H1 (cell line): ENCODE data around the gene HOXC11. TPM values are rescaled to one million over a fixed set of nuclear protein-coding genes. Genes with fewer than 3 reads are reported as not detected.

Experiments
- CTCF ChIA-PET: fragments of 300-600 bp; sonication (Branson Sonifier 250); formaldehyde crosslinking; loops from one replicate; lab custom pipeline; 2021; ENCODE audit not compliant: partially characterized antibody; lab: Charles Lee
- POLR2A ChIA-PET: fragments of 300-600 bp; sonication (Branson Sonifier 250); formaldehyde crosslinking; loops from one replicate; lab custom pipeline; 2021; ENCODE audit warnings: inconsistent platforms; ENCODE audit not compliant: partially characterized antibody; lab: Charles Lee
- DNase-seq, 2 experiments: peaks; one replicate each; pipeline versions ENCODE4 v3.0.0 to v3.0.0-alpha.2; 2010 to 2022; ENCODE audit warnings: low spot score in 2 of 2, low read depth in 1 of 2, mixed read lengths in 1 of 2
- FAIRE-seq: peaks from 2 replicates; lab custom pipeline; 2011; peaks lifted over from hg19 to GRCh38; lab: Jason Lieb, UNC
- H2AFZ ChIP-seq: 2 replicates; pipeline ENCODE4 v1.8.1; 2012; ENCODE audit warnings: low read length, inconsistent platforms
- H2AK5ac ChIP-seq: 2 replicates; pipeline ENCODE4 v1.6.1; 2013; ENCODE audit warnings: low read depth, low read length
- H2BK120ac ChIP-seq: replicated peaks from 2 replicates; pipeline ENCODE3; 2013; ENCODE audit warnings: low read depth, low read length, inconsistent platforms
- H2BK12ac ChIP-seq: 2 replicates; pipeline ENCODE4 v1.6.1; 2013; ENCODE audit warnings: low read depth, low read length
- H2BK15ac ChIP-seq: 2 replicates; pipeline ENCODE4 v1.6.1; 2013; ENCODE audit warnings: low read length
- H2BK20ac ChIP-seq: 2 replicates; pipeline ENCODE4 v1.6.1; 2013; ENCODE audit warnings: low read length
- H2BK5ac ChIP-seq: 2 replicates; pipeline ENCODE4 v1.6.1; 2013; ENCODE audit warnings: low read depth, low read length
- H3K14ac ChIP-seq: 2 replicates; pipeline ENCODE4 v1.6.1; 2013; ENCODE audit warnings: inconsistent platforms; ENCODE audit not compliant: insufficient read length
- H3K18ac ChIP-seq: 2 replicates; pipeline ENCODE4 v1.6.1; 2013; ENCODE audit warnings: low read length; ENCODE audit errors: extremely low read depth
- H3K23ac ChIP-seq: 2 replicates; pipeline ENCODE4 v1.6.1; 2013; ENCODE audit warnings: inconsistent platforms; ENCODE audit not compliant: insufficient read length
- H3K23me2 ChIP-seq: 2 replicates; pipeline ENCODE4 v1.6.1; 2013; ENCODE audit warnings: low read depth, low read length
- H3K27ac ChIP-seq: 2 replicates; pipeline ENCODE4 v1.6.1; 2011; ENCODE audit warnings: low read depth, low read length, inconsistent platforms
- H3K27me3 ChIP-seq, 4 experiments: replicated peaks in 1 of 4; 1 replicate in 1 of 4; 2 replicates in 3 of 4; pipeline versions ENCODE4 v1.6.1 to v1.8.1; 2011 to 2013; ENCODE audit warnings: low read length in 3 of 4, mild to moderate bottlenecking in 3 of 4, inconsistent platforms in 2 of 4, mixed read lengths in 2 of 4, moderate library complexity in 1 of 4; ENCODE audit not compliant: control insufficient read depth in 3 of 4, insufficient read depth in 3 of 4; ENCODE audit errors: extremely low read depth in 1 of 4
- H3K36me3 ChIP-seq, 4 experiments: 2 replicates each; pipeline versions ENCODE4 v1.6.1 to v1.8.1; 2011 to 2013; ENCODE audit warnings: mild to moderate bottlenecking in 4 of 4, low read length in 3 of 4, moderate library complexity in 2 of 4, control low read depth in 1 of 4, inconsistent platforms in 1 of 4; ENCODE audit not compliant: insufficient read depth in 4 of 4, control insufficient read depth in 2 of 4
- H3K4ac ChIP-seq: replicated peaks from 2 replicates; pipeline ENCODE3; 2013; ENCODE audit warnings: low read length, low read depth, mixed read lengths, inconsistent platforms; ENCODE audit not compliant: insufficient read length
- H3K4me1 ChIP-seq, 4 experiments: replicated peaks in 1 of 4; 1 replicate in 1 of 4; 2 replicates in 3 of 4; pipeline versions ENCODE4 v1.6.1 to v1.8.1; 2011 to 2013; ENCODE audit warnings: low read length in 3 of 4, inconsistent platforms in 2 of 4, mixed read lengths in 1 of 4; ENCODE audit not compliant: insufficient read depth in 4 of 4, control insufficient read depth in 3 of 4
- H3K4me2 ChIP-seq, 2 experiments: 2 replicates each; pipeline versions ENCODE4 v1.6.1 to v1.8.1; 2011 to 2013; ENCODE audit warnings: low read depth in 2 of 2, low read length in 2 of 2, control low read depth in 1 of 2, inconsistent platforms in 1 of 2, mild to moderate bottlenecking in 1 of 2; ENCODE audit not compliant: insufficient read depth in 1 of 2
- H3K4me3 ChIP-seq, 4 experiments: fragments of 200-600, 300-600 bp in 1 of 4; sonication (generic), shearing (Covaris generic), sonication (Bioruptor Twin) in 1 of 4; 2 replicates each; pipeline versions ENCODE4 v1.5.1 to v1.8.1; 2011 to 2016; ENCODE audit warnings: low read length in 4 of 4, low read depth in 3 of 4, control low read depth in 2 of 4, inconsistent platforms in 2 of 4, mild to moderate bottlenecking in 2 of 4, mixed read lengths in 1 of 4, moderate library complexity in 1 of 4; ENCODE audit not compliant: insufficient read depth in 2 of 4; ENCODE audit errors: extremely low read depth in 1 of 4
- H3K56ac ChIP-seq: replicated peaks from 2 replicates; pipeline ENCODE3; 2013; ENCODE audit warnings: low read depth, mild to moderate bottlenecking, mixed read lengths, low read length, inconsistent platforms; ENCODE audit not compliant: insufficient read length
- H3K79me1 ChIP-seq: 2 replicates; pipeline ENCODE4 v1.6.1; 2013; ENCODE audit warnings: low read depth, low read length, control low read depth
- H3K79me2 ChIP-seq, 2 experiments: 2 replicates each; pipeline versions ENCODE4 v1.6.1 to v1.8.1; 2012 to 2013; ENCODE audit warnings: low read length in 2 of 2, mild to moderate bottlenecking in 2 of 2, inconsistent platforms in 1 of 2; ENCODE audit not compliant: insufficient read depth in 2 of 2, control insufficient read depth in 1 of 2
- H3K9ac ChIP-seq, 4 experiments: replicated peaks in 1 of 4; 1 replicate in 1 of 4; 2 replicates in 3 of 4; pipeline versions ENCODE4 v1.6.1 to v1.8.1; 2011 to 2013; ENCODE audit warnings: low read depth in 3 of 4, low read length in 3 of 4, control low read depth in 2 of 4, mild to moderate bottlenecking in 2 of 4, moderate library complexity in 2 of 4, inconsistent platforms in 1 of 4; ENCODE audit errors: extremely low read depth in 1 of 4
- H3K9me3 ChIP-seq, 2 experiments: 2 replicates each; pipeline versions ENCODE4 v1.6.1 to v1.8.1; 2012 to 2013; ENCODE audit warnings: mild to moderate bottlenecking in 2 of 2, moderate library complexity in 2 of 2, control low read depth in 1 of 2, inconsistent platforms in 1 of 2, low read depth in 1 of 2, low read length in 1 of 2, mixed read lengths in 1 of 2; ENCODE audit not compliant: insufficient read depth in 2 of 2
- H4K20me1 ChIP-seq, 2 experiments: replicated peaks in 1 of 2; 2 replicates each; pipeline versions ENCODE3 to v1.8.1; 2011 to 2013; ENCODE audit warnings: inconsistent platforms in 2 of 2, low read length in 2 of 2, mild to moderate bottlenecking in 1 of 2; ENCODE audit not compliant: insufficient read depth in 2 of 2, control insufficient read depth in 1 of 2
- H4K5ac ChIP-seq: 2 replicates; pipeline ENCODE4 v1.6.1; 2013; ENCODE audit warnings: low read length, low read depth, mixed read lengths, inconsistent platforms; ENCODE audit not compliant: insufficient read length
- H4K8ac ChIP-seq: 2 replicates; pipeline ENCODE4 v1.8.0; 2013; ENCODE audit warnings: mild to moderate bottlenecking, moderate library complexity, low read length, inconsistent platforms; ENCODE audit not compliant: insufficient read depth; ENCODE audit errors: extremely low read depth
- H4K91ac ChIP-seq: replicated peaks from 2 replicates; pipeline ENCODE3; 2013; ENCODE audit warnings: low read length, mixed read lengths, inconsistent platforms; ENCODE audit not compliant: insufficient read length
- CBX8 ChIP-seq: fragments of 300-800, 300-1000 bp; sonication (generic); IDR thresholded peaks from 2 replicates; pipeline ENCODE4 v1.7.1; 2016; ENCODE audit warnings: low read depth, low read length, borderline replicate concordance
- CHD2 ChIP-seq: IDR thresholded peaks from 2 replicates; pipeline ENCODE4 v1.6.1; 2012; ENCODE audit warnings: low read length, improper control_type of control experiment
- CTBP2 ChIP-seq: IDR thresholded peaks from 2 replicates; pipeline ENCODE4 v1.7.0; 2011; ENCODE audit warnings: borderline replicate concordance, mild to moderate bottlenecking, moderate library complexity, mixed read lengths, low read length; ENCODE audit not compliant: insufficient read depth, insufficient read length
- EZH2 ChIP-seq: fragments of 200-600 bp; sonication (generic); IDR thresholded peaks from 2 replicates; pipeline ENCODE4 v1.7.1; 2012; ENCODE audit warnings: low read depth, mild to moderate bottlenecking, moderate library complexity, low read length, inconsistent platforms; ENCODE audit not compliant: severe bottlenecking
- RNF2 ChIP-seq: fragments of 200-900, 300-1000 bp; sonication (generic); IDR thresholded peaks from 2 replicates; pipeline ENCODE4 v1.7.1; 2016; ENCODE audit warnings: borderline replicate concordance, low read depth, mild to moderate bottlenecking, antibody characterized with exemption, low read length; ENCODE audit not compliant: poor library complexity, severe bottlenecking; ENCODE audit errors: missing control alignments
- SUZ12 ChIP-seq: fragments of 200-600 bp; sonication (generic); IDR thresholded peaks from 2 replicates; pipeline ENCODE4 v1.6.1; 2012; ENCODE audit warnings: mild to moderate bottlenecking, inconsistent platforms, low read length, moderate library complexity, mixed read lengths
- WGBS, 2 experiments: shearing (Covaris generic) in 1 of 2; methylation state at CpG; one replicate each; pipeline versions ENCODE4 v1.1.6 to v1.1.7; 2013 to 2015; ENCODE audit warnings: low lambda C conversion rate in 2 of 2, mixed read lengths in 2 of 2, inconsistent platforms in 1 of 2, low coverage in 1 of 2, missing lambda C conversion rate in 1 of 2; ENCODE audit not compliant: insufficient replicate concordance in 2 of 2, insufficient coverage in 1 of 2, insufficient read length in 1 of 2; ENCODE audit errors: extremely low coverage in 1 of 2, missing lambda C conversion rate in 1 of 2; 5-methylcytosine and 5-hydroxymethylcytosine counted together
- polyA plus RNA-seq, 7 experiments: library from polyadenylated mRNA; depleted of rRNA in 3 of 7; stranded (reverse) in 5 of 7; unstranded in 2 of 7; fragments of >200 nt in 5 of 7; fragments of 200-250 nt in 2 of 7; gene quantifications; 1 replicate in 5 of 7; 2 replicates in 1 of 7; 4 replicates in 1 of 7; pipeline versions ENCODE4 v1.2.1 to v1.2.3, GENCODE V29; 2011 to 2013; ENCODE audit warnings: missing spikeins in 2 of 7, mixed read lengths in 2 of 7
- total RNA-seq: library from RNA; stranded (reverse); fragmentation: NEBNext Ultra II Directional; extraction: Animal tissue kit (Norgen Biotek cat#: 25700); gene quantifications from 2 replicates; pipeline ENCODE4 v1.2.1, GENCODE V29; 2021

Gene HOXC11
- total and polyA plus RNA-seq, 2 of the 8 experiments (the other 6 are each of a cell fraction or from before 2014, with no cell fraction given), result not detected

GRCh38 chr12:54015018-54015931, 42.3 kb downstream of the HOXC11 start:
- Histone ChIP-seq H3K79me2 (no peaks in the 10 kb centered on the region), H3K23me2 (peaks cover 3% of the 10 kb centered on the region; the same call in 1 of the 2 replicates), H3K14ac (no peak overlapping the region), H2BK15ac (no peak overlapping the region), H4K20me1 (peaks cover 4 to 41% of the 10 kb centered on the region in 2 experiments), H3K18ac (no peak overlapping the region), H3K27ac (no peak overlapping the region), H4K5ac (no peak overlapping the region), H2BK20ac (no peak overlapping the region), H4K8ac (no peak overlapping the region), H3K9ac (no peak overlapping the region), H2BK5ac (no peak overlapping the region), H4K91ac (no peak overlapping the region), H3K4me3 (no peak overlapping the region), H3K4me1 (peaks cover 0 to 12% (median 3%) of the 10 kb centered on the region in 4 experiments; a peak in 5 of 7 replicates), H3K4ac (no peak overlapping the region), H2AFZ (no peak overlapping the region), H3K27me3 (peaks cover 92 to 100% (median 99%) of the 10 kb centered on the region in 4 experiments), H2AK5ac (no peak overlapping the region), H3K56ac (no peak overlapping the region), H3K36me3 (no peaks in the 10 kb centered on the region; a peak in 1 of 8 replicates), H3K79me1 (no peaks in the 10 kb centered on the region), H3K9me3 (no peaks in the 10 kb centered on the region), H2BK12ac (no peak overlapping the region), H2BK120ac (no peak overlapping the region), H3K4me2 (no peak overlapping the region), H3K23ac (no peak overlapping the region)
- TF ChIP-seq CHD2 (no peak), EZH2 (peak; percentile 83), RNF2 (peak; percentile 86), CBX8 (peak; percentile 69; the same call in 1 of the 2 replicates), CTBP2 (no peak), SUZ12 (peak; percentile 74)
- DNase-seq (no peak), FAIRE-seq (no peak)
- 24% methylated on average over 23 of the region's 23 CpGs; no CpG with 5 or more reads in 1 of the 2 experiments for WGBS, 2 experiments
- CTCF ChIA-PET, result interaction anchor here (0.8 to 3.8 kb wide), 7 partner anchors 9 to 199 kb away, joined by 4 to 50 read pairs (median 6); partner anchors contain the start of gene HOXC9
- POLR2A ChIA-PET, result interaction anchor here (0.5 to 0.7 kb wide), 2 partner anchors 216 to 329 kb away, joined by 3 read pairs; no protein-coding TSS in a partner anchor
